ENCODE results near the gene MCCD1.

MCCD1 gene

GRCh38 chr6:31568537-31568961, 39.8 kb downstream of the MCCD1 start:
- DNase-seq (ENCODE audit: low read depth in 2 of 3, low spot score in 2 of 3): no peak

GRCh38 chr6:31569861-31570536, 41.2 kb downstream of the MCCD1 start:
- DNase-seq (ENCODE audit: low read depth in 2 of 3, low spot score in 2 of 3): no peak

- DNase-seq (ENCODE audit: low read depth in 2 of 3, low spot score in 2 of 3): peak in 1 of 3 experiments; percentile 67
Observed at GRCh38 chr6:31572041-31572911, 43.5 kb downstream of the MCCD1 start, which contains the start of gene LTA. TSS of gene LTA (plus strand) at chr6:31572289. CDS start at chr6:31572743, 454 bp downstream.

GRCh38 chr6:31573239-31574105, 44.7 kb downstream of the MCCD1 start:
- no peak for DNase-seq (ENCODE audit: low read depth in 2 of 3, low spot score in 2 of 3)

- no peak for DNase-seq (ENCODE audit: low read depth in 2 of 3, low spot score in 2 of 3)
Observed at GRCh38 chr6:31574106-31575061, 45.6 kb downstream of the MCCD1 start.

- peak in 1 of 3 experiments; percentile 75 for DNase-seq (ENCODE audit: low read depth in 2 of 3, low spot score in 2 of 3)
Observed at GRCh38 chr6:31575335-31575901, 46.7 kb downstream of the MCCD1 start, which contains the start of gene TNF. TSS of gene TNF (plus strand) at chr6:31575565. CDS start at chr6:31575742, 177 bp downstream.

- no peak for DNase-seq (ENCODE audit: low read depth in 2 of 3, low spot score in 2 of 3)
Observed at GRCh38 chr6:31575952-31576685, 47.4 kb downstream of the MCCD1 start.

GRCh38 chr6:31576897-31577578, 48.3 kb downstream of the MCCD1 start:
- no peak for DNase-seq (ENCODE audit: low read depth in 2 of 3, low spot score in 2 of 3)

- no peak for DNase-seq (ENCODE audit: low read depth in 2 of 3, low spot score in 2 of 3)
Observed at GRCh38 chr6:31577579-31577966, 48.8 kb downstream of the MCCD1 start.

GRCh38 chr6:31578184-31579118, 49.7 kb downstream of the MCCD1 start:
- no peak for DNase-seq (ENCODE audit: low read depth in 2 of 3, low spot score in 2 of 3)

- no peak for DNase-seq (ENCODE audit: low read depth in 2 of 3, low spot score in 2 of 3)
Observed at GRCh38 chr6:31579119-31579505, 50.4 kb downstream of the MCCD1 start.

All from activated CD8-positive, alpha-beta memory T cell treated with anti-CD3 and anti-CD28 coated beads for 48 hours (primary cell).